Putamen (tissue), 1 donor: ENCODE data around the gene PLAAT5.
"Not testable (repeated sequence)": the region's sequence is repeated elsewhere in the genome, so short reads cannot be mapped to it uniquely, and the experiment has no call there.

ENCODE experiments used
- DNase-seq: peaks from one replicate; pipeline ENCODE4 v3.0.0-alpha.2; 2016; ENCODE audit warnings: low spot score

PLAAT5 gene

GRCh38 chr11:63490551-63491239 is at the start of gene PLAAT5:
Gene PLAAT5, minus strand, starts transcription at chr11:63491167. Its CDS starts 133 bp downstream, at chr11:63491034.
- no peak for DNase-seq

- peak; percentile 67 for DNase-seq
Measured at GRCh38 chr11:63537293-63538101, 46.5 kb upstream of the PLAAT5 start.

- DNase-seq = peak; percentile 63
Measured at GRCh38 chr11:63536669-63537292, 45.8 kb upstream of the PLAAT5 start, which contains the start of gene PLAAT4. Gene PLAAT4, plus strand, starts transcription at chr11:63536808. Its CDS starts 61 bp downstream, at chr11:63536869.

DNA sequence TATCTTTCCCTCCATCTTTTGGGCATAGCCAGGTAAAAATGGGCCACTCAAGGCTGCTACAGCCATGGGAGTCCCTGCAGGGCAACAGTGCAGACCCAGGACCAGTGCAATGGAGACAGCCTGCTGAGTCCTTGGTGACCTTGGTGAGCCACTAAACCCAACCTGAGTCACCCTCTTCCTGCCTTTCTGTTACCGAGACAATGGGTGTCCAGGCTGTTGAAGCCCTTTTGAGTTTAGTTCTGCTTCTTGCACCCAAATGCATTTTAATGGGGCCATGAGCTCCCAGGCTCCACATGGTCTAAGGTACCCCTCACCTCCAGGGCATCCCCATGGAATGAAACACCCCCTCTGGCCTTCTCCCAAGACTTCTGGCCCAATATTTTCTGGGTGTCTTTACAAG is 44.8 kb upstream of the PLAAT5 start:
- no peak for DNase-seq

GRCh38 chr11:63534895-63535461 is 44.0 kb upstream of the PLAAT5 start:
- no peak for DNase-seq

DNA sequence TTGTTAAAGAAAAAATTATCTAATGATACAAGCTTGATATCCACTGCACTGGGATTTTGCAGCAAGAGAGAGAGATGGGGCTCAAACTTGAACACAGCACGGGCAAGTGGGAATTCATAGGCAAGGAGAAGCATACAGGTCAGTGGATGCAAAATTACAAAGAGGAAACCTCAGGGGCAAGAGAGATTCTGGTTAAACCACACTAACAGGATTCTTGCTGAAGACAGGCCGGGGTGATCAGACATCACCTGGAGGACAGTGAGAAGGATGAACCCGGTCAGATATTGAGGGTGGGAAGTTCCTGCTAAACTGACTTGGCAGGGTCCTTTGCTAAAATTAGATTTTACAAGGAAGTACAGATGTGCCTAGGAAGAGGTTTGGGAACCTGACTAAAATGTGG is 43.1 kb upstream of the PLAAT5 start:
- DNase-seq = no peak

- DNase-seq = no peak
Measured at GRCh38 chr11:63532799-63533475, 42.0 kb upstream of the PLAAT5 start.

DNA sequence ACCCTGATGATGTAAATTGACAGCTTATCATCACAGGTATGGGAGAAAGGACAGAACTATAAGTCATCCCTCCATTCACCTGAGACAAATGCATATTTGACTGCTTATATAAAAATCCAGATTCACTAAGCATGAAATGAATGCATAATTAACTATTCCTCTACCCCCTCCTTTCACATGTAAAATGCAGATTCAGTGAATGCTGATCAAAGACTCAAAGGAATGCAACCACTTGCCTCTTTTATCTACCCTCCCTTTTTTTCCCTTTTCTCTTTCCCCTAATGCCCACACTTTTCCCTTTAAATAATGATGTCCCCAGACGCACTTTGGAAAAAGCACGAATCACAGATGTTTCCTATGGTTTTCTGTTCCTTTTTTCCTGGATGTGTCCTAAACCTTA is 41.1 kb upstream of the PLAAT5 start:
- no peak for DNase-seq

DNA sequence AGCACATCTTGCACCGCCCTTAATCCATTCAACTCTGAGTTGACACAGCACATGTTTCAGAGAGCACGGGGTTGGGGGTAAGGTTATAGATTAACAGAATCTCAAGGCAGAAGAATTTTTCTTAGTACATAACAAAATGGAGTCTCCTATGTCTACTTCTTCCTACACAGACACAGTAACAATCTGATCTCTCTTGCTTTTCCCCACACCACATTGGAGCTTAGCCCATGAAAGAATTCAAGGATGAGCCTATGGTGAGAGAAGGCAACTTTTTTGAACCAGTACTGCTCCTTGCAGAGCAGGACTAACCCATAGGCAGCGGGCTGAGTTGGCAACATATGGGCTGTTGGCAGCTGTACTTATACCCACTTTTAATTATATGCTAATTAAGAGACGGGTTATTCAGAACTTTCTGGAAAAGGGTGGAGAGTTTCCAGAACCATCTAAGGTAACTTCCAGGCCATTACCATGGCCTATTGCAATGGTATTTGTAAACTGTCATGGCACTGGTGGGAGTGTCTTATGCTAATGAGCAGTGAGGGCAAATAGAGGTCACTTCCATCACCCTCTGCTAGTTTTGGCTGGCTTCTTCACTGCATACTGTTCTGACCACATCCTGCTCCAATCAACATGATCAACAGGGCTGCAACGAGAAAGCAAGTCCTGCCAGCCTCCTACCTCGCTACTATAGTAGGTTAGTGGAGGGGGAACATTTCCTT is 40.3 kb upstream of the PLAAT5 start:
- DNase-seq = not testable (repeated sequence)

DNA sequence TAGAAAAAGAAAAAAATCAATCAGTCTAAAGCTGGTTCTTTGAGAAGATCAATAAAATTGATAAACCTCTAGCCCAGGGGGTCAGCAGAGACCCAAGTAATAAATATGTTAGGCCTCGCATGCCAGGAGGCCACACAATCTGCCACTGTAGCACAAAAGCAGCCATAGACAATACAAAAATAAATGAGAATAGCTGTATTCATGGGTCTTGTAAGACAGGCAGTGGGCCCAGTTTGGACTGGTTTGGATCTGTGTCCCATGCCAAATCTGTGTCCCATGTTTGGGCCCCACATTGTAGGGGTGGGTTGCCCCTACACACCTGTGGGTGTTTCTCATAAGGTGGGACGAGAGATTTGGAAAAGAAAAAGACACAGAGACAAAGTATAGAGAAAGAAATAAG is 39.1 kb upstream of the PLAAT5 start:
- DNase-seq = peak; percentile 78

- DNase-seq = not testable (repeated sequence)
Measured at GRCh38 chr11:63529373-63529772, 38.4 kb upstream of the PLAAT5 start.

GRCh38 chr11:63528729-63529278 is 37.8 kb upstream of the PLAAT5 start:
- not testable (repeated sequence) for DNase-seq

DNA sequence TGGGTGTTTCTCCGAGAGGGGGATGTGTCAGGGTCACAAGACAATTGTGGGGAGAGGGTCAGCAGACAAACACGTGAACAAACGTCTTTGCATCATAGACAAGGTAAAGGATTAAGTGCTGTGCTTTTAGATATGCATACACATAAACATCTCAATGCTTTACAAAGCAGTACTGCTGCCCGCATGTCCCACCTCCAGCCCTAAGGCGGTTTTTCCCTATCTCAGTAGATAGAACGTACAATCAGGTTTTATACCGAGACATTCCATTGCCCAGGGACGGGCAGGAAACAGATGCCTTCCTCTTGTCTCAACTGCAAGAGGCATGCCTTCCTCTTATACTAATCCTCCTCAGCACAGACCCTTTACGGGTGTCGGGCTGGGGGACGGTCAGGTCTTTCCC is 37.2 kb upstream of the PLAAT5 start:
- not testable (repeated sequence) for DNase-seq

GRCh38 chr11:63527667-63528066 is 36.7 kb upstream of the PLAAT5 start:
- DNase-seq = no peak

GRCh38 chr11:63523151-63523550 is 32.2 kb upstream of the PLAAT5 start:
- no peak for DNase-seq

GRCh38 chr11:63521896-63522295 is 30.9 kb upstream of the PLAAT5 start:
- no peak for DNase-seq

DNA sequence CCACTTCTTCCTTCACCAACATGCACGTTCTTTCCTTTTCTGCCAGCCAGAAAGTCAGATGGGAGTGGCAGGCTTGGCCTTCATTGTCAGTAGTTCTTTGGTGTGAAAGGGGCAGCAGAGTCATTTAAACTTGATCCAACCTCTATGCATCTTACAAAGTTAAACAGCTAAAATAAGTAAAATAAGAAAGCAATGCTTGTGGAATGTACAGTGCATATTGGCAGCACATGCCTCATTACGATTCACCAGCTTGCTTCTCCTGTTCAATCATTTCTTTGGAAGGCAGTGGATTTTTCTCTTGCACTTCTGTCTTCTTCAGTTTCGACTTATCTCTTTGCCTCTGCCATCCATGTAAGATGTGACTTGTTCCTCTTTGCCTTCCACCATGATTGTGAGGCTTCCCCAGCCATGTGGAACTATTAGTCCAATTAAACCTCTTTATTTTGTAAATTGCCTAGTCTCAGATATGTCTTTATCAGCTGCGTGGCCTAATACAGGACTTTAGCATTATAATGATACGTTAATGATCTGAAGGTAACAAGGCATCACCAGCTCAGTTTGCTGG is 29.7 kb upstream of the PLAAT5 start:
- DNase-seq = no peak

DNA sequence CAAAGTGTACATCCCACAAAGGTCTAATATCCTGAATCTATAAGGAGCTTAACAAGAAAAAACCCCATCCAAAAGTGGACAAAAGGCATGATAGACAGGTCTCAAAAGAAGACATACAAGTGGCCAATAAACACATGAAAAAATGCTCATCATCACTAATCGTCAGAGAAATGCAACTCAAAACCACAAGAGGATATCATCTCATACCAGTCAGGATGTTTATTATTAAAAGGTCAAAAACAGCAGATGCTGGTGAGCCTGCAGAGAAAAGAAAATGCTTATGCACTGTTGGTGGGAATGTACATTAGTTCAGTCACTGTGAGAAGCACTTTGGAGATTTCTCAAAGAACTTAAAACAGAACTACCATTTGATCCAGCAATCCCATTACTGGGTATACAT is 27.6 kb upstream of the PLAAT5 start:
- no peak for DNase-seq

DNA sequence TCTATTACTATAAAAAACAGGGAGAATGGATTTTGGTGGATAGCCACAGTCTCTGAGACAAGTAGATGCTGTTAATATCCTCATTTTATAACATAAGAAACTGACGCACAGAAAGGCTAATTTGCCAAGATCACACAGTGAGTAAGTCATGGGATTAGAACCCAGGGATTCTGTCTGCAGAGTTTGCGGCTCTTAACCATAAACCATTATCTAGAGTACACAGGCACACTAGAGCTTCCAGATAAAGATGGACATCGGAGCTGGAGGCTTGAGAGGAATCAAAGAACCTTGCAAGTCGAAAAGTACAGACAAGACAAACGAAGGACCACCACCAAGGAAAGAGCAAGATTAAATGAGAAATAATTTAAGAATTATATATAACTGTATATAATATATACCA is 26.2 kb upstream of the PLAAT5 start:
- DNase-seq = no peak

DNA sequence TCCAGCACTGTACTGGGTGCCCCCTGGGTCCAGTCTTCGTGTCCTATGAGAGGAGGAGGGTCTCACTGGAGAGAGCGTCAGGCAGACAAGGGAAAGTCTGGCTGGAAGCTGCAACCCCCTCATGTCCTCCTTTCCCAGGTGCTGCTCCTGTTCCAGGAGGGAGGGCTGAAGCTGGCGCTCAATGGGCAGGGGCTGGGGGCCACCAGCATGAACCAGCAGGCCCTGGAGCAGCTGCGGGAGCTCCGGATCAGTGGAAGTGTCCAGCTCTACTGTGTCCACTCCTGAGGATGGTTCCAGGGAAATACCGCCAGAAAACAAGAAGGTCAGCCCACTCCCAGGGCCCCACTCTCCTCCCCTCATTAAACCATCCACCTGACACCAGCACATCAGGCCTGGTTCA is 25.1 kb upstream of the PLAAT5 start:
- no peak for DNase-seq

DNA sequence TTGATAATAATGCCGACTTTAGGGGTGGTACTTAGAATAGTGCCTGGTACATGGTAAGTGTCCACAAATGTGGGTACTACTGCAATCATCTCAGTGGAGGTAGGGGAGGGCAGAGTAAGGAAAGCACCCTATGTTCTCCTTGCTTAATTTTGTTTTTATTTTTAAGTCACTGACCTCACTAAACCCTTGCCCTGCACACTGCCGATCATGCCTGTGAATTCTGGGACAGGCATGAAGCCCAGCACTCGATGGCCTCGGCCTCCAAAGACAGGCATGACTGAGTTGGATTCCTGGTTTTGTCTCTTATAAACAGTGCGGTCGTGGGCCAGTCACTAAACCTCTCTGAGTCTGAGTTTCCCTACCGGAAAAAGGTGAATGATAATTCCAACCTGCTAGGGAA is 21.8 kb upstream of the PLAAT5 start:
- DNase-seq = no peak
